SW 1271 (cell line): ENCODE data around the gene MSANTD1.

Experiments used
- DNase-seq, 2 experiments: peaks; one replicate each; lab custom pipeline; 2025; lab: John Stamatoyannopoulos, UW

Gene MSANTD1

GRCh38 chr4:3217266-3217665 lies 31.7 kb upstream of the MSANTD1 start:
- DNase-seq = no peak

DNA sequence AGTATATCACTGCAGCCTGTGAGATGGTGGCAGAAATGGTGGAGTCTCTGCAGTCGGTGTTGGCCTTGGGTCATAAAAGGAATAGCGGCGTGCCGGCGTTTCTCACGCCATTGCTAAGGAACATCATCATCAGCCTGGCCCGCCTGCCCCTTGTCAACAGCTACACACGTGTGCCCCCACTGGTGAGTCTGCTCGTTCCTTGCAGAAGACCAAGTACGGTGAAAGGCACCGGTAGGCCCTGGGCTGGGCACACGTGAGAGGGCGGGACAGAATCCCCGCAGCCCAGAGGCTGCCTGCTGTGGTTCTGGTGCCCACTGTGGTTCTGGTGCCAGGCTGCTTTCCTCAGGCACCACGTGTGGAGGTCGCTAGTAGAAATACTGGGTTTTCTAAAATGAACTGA lies 31.2 kb upstream of the MSANTD1 start:
- no peak for DNase-seq

- DNase-seq = no peak
These were observed 29.9 kb upstream of the MSANTD1 start for GRCh38 chr4:3218824-3219760.

DNA sequence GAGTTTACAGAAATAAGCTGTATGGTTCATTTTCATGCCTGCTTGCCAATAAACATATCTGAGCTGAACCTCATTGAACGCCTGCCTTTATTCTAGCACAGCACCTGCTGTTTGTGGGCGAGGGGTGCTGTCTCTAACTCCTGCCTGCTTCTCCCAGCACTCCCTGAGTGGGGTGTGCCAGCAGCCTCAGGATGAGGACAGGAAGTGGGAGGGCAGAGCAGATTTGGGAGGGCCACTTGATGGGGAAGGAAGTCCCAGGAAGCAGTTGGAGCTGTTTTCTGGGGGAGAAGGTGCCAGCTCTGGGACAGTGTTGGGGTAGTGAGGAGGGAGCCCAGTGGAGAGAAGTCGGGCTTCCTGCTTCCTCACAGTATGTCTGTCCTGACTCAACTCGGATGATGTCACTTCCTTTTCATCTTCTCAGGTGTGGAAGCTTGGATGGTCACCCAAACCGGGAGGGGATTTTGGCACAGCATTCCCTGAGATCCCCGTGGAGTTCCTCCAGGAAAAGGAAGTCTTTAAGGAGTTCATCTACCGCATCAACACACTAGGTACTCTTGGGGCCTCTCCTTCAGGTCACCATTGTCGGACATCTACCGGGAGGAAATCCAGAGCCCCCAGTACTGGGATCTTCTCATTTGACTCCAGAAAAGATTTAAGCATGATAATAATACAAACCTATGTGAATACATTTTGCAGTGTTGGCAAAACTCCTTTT lies 29.0 kb upstream of the MSANTD1 start:
- no peak for DNase-seq

- DNase-seq = no peak
These were observed 28.3 kb upstream of the MSANTD1 start for GRCh38 chr4:3220476-3221183.

GRCh38 chr4:3221184-3221494 lies 27.8 kb upstream of the MSANTD1 start:
- no peak for DNase-seq

- DNase-seq = no peak
These were observed 27.0 kb upstream of the MSANTD1 start for GRCh38 chr4:3221996-3222395.

- DNase-seq = no peak
These were observed 25.6 kb upstream of the MSANTD1 start for GRCh38 chr4:3223346-3223745.

- no peak for DNase-seq
These were observed 24.8 kb upstream of the MSANTD1 start for GRCh38 chr4:3223956-3224748.

DNA sequence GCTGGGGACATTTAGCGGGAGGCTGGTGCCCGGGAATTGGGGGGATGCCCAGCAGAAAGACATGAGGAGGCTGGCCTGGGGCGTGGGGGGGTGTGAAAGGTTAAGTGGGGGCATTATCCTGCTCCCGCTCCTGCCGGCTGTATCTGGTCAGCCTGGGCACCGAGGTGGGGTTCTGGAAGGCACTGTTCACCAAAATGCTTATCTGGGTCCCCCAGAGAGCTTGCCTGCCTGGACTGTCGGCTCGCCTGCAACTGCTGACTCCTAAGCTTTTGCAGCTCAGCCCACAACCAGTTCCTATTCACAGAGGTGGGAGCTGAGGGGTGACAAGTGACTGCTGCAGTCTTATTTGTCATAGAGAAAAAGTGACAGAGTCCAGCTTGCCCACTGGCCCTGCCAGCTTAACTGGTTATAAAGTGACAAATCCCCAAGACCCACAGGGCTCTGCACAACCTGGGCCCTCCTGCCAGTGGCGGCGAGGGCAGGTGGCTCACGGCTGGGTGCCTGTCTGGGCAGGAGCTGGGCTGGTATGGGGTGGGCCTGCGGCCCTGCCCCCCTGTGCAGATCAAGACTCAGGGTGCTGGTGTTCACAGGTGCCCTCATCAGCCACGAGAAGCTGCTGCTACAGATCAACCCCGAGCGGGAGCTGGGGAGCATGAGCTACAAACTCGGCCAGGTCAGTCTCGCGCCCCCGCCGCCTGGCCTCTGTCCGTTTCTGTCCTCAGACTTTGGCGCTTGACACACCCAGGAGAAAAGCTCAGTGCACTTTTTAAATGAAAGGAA lies 23.7 kb upstream of the MSANTD1 start:
- DNase-seq = no peak

DNA sequence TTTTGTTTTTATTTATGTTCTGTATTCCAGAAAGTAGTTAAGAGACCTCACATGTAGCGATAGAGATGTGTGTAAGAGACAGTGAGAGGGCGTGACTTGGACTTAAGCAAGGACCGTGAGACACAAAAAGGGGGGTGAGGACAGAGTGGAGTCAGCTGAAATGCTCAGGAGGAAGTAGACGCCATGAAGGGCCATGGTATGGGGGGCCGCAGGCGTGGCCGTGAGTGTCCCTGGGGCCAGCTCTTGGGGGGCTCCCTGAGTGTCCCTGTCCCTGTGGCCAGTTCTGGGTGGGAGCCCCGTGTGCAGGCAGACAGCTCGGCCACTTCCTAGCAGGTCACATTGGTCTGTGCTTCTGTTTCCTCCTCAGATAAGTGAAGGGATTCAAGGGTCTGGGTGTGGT lies 23.0 kb upstream of the MSANTD1 start:
- no peak for DNase-seq

- no peak for DNase-seq
These were observed 22.5 kb upstream of the MSANTD1 start for GRCh38 chr4:3226467-3226866.

DNA sequence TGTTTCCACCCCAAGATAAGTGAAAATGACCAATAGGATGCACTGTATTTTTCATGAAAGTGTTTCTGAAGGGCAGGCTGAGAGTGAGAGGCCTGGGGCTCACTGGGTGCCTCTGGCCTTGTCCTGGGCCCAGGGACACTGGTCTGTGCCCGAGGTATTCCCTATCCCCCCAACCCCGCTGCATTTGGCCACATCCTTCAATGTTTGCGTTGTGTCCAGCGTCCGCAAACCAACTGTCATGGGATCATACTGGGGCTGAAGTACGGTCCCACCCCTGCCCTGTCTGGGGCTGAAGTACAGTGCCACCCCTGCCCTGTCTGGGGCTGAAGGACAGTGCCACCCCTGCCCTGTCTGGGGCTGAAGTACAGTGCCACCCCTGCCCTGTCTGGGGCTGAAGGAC lies 22.0 kb upstream of the MSANTD1 start:
- DNase-seq = no peak

GRCh38 chr4:3227878-3228675 lies 20.9 kb upstream of the MSANTD1 start:
- DNase-seq = no peak

GRCh38 chr4:3228881-3229280 lies 20.1 kb upstream of the MSANTD1 start:
- no peak for DNase-seq

DNA sequence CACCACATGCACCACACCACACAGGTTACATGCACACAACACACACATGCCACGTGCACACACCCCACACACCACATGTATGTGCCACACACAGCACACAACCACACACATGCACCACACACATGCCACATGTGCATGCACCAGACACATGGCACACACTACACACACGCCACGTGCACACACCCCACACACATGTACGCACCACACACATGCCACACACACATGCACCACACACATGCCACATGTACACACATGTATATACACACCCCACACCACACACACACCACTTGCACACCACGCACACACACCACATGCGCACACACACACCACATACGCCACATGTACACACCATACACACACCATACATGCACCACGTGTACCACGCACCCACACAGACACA lies 19.6 kb upstream of the MSANTD1 start:
- DNase-seq = no peak

GRCh38 chr4:3229964-3230363 lies 19.0 kb upstream of the MSANTD1 start:
- DNase-seq = no peak

- no peak for DNase-seq
These were observed 17.5 kb upstream of the MSANTD1 start for GRCh38 chr4:3231471-3231870.

DNA sequence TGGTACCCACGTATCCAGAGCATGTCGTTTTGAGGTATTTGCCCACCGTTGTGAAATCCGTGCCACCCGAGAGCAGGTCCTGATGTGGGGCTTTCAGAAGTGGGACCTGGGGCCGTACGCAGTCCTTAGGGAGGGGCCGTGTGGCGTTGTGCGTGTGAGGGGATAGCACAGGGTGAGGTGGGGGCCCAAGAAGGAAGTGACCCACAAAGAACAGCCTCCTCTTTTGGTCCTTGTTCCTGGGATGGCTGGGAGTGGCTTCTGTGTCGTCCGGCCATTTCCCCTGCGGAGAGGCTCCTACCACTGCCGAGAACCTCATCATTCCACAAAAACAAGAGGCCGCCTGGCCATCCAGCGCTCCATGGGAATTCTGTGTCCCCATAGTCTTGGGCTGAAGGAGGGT lies 17.0 kb upstream of the MSANTD1 start:
- no peak for DNase-seq

DNA sequence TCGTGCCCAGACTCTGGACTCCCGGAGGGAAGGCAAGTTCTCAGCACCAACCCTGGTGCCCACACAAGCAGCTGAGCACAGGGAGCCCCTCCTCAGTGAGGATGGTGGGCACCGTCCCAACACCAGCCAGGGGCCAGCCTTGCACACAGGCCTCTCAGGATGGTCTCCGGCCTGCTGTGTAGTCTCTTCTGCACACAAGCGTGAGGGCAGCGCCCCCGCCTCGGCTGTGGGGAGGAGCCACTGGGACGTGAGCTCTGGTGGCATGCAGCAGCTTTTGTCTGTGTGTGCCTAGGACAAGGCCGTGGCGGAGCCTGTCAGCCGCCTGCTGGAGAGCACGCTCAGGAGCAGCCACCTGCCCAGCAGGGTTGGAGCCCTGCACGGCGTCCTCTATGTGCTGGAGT lies 16.1 kb upstream of the MSANTD1 start:
- no peak for DNase-seq
